NCI-H1930 (cell line): ENCODE data around the gene VARS1.
"Not testable (repeated sequence)": the region's sequence is repeated elsewhere in the genome, so short reads cannot be mapped to it uniquely, and the experiment has no call there.

Experiments
- DNase-seq, 2 experiments: peaks; one replicate each; lab custom pipeline; 2025; lab: John Stamatoyannopoulos, UW

Gene VARS1

DNA sequence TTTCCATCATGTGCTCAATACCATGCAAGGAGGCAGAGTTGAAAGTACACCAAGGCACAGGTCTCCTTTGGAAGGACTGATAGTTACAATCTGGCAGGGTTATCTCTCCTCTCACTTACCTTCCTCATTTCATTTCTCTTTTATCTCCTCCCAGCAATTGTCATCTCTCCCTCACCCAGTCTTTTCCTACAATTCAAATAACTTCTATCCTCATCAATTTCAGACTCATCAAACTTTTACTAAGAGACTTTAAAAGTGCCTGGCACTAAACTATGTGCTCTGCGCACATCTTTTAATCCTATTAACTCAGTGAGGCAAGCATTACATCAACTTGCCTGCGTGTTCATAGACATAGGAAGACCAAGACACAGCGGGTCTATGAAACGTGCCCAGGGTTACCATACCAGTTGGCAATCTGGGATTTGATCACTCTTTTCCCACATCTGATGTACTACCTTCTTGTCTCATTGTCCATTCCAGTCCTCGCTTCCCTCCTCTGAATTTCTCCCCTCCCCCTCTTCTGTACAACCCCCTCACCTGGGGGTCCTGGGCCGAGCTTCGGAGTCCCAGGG, 1.2 kb downstream of the VARS1 start:
- no peak for DNase-seq

DNA sequence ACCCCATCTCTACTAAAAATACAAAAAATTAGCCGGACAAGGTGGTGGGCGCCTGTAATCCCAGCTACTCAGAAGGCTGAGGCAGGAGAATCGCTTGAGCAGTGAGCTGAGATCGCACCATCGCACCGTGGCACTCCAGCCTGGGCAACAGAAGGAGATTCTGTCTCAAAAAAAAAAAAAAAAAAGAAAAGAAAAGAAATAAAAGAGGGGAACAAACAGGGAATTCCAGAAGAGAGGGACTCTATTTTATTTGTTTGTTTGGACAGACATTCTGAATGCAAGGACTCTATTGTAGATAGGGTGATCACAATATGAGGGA, 1.7 kb downstream of the VARS1 start:
- not testable (repeated sequence) for DNase-seq

DNA sequence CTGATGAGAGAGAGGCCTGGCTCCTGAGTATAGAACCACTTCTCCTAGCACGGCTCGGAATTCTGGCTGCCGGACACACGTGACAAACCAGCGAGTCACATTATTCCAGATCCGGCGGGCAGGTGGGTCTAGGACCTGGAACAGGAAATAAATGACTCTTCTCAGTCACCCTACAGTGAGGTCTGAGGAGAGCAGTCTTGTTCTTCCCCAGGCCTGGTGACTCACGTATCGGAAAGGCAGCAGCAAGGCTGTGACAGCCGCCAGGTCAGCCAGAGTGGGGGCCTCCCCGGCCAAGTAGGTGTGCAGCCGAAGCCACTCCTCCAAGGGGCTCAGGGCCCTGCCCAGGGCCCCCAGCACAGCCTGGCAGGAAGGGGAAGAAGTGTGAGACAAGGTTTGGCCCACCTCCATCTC, 2.8 kb downstream of the VARS1 start:
- no peak for DNase-seq

DNA sequence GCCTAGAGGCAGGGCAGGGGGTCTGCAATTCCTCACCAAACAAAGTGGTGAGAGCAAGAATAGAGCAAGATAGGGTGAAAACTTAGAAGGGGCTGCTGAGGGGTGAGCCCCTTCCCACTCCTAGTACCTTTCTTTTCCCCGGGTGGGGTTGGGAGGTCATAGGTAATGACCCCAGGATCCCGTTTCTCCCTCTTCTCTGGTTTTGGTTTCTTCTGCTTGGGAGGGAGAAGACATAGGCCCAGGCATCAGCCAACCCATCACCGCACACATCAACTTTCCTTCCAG, 3.5 kb downstream of the VARS1 start:
- DNase-seq: no peak

DNA sequence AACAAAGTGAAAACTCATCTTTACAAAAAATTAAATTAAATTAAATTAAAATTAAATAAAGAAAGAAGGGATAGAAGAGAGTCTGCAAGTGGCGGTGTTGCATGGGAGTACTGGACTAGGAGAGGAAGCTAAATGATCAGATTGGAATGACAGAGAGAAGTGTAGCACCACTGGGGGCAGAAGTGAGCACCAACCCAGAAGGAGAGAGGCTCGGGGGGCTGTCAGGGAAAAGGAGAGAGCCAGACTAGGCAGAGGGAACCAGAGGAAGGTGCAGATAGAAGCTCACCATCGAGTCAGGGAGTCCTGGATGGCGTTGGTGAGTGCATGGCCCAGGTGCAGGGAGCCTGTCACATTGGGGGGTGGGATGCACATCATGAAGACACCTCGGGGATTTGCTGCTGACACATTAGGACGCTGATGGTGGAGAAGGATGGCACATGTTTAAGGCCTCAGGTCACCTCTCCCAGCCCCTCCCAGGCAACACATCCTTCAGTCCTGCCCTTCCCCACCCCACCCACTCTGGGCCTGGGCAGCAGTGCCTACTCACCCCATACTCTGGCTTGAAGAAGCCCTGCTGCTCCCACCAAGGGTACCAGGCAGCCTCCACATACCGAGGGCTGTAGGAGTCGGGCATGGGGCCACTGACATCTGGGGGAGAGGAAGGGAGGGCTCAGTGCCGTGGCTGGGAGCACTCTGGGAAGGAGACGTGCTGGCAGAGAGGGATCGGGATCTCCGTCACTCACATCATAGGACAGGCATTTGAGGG, 4.0 kb downstream of the VARS1 start:
- peak in 1 of 2 experiments; percentile 11 for DNase-seq

DNA sequence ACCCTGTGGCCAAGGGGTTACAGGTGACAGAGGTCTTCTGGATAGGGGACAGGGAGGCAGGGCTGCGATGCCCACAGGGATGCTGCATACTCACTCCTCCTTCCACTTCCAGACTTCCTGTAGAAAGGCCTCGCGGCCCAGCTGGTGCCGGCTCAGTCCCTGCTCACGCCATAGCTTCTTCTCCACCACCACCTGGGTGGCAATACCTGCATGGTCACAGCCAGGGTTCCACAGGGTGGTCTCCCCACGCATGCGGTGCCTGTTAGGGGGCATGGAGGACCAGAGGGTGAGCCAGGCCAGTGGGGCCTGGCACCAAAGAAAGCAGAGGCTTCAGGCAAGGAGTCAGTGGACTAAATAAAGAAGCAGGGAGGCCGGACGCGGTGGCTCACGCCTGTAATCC, 10.1 kb downstream of the VARS1 start:
- no peak for DNase-seq

DNA sequence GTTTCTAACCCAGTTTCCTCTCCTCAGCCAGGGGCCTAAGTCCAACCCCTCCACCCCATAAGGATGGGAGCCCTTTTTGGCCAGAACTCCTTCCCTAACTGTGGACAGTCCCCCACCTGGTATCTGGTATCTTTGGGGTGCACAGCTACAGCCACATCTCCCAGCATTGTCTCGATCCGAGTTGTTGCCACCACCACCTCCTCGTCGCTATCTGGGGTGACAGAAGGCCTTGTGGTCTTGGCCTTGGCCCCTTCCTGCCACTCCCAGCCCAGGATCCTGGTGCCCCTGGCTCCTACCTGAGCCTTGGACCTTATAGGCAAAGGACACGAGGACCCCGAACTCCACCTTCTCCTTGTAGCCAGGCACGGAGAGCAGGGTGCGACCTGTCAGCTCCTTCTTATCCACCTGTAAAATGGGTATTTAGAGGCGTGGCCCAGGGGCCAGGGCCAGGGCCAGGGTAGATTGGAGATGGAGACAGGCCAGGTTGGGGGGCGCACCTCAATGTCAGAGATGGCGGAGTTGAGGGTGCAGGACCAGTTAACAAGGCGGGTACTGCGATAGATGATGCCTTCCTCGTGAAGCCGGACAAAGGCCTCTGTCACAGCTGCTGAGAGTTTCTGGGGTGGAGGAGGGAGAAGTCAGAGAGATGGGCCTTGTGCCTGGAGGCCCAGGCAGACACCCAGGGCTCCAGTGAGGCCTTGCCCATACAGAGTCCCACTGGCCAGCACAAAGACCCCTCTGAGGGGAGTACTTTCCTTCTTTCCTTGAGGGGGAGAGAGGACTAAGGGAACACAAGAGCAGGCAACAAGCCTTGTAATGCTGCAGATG, 11.2 kb downstream of the VARS1 start:
- DNase-seq: no peak

DNA sequence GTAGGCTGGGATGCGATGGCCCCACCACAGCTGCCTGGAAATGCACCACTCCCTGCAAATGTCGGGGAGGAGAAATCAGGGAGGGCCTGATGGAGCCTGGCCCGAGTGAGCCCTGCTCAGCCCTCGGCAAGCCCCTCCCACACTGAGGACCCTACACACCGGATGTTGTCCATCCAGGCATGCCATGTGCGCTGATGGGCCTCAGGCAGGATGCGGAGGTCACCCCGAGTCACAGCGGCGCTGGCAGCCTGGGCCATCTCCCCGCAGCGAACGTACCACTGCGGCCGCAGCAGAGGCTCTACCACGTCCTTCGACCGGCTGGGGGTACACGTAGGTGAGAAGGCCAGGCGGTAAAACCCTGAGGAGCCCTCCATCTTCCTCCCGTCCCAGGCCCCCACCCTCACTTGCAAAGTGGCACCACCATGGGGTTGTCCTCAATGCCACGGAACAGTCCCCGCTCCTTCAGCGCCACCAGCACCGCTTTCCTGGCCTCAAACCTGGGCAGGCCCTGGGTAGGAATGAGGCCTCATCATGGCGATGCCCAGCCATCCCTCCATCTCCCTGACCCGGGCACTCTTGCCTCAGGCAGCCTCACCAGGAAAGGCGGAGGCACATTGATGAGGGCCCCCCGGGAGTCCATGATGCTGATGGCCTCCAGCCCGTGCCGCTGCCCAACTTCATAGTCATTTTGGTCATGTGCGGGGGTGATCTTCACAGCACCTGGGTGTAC, 13.3 kb downstream of the VARS1 start:
- DNase-seq: no peak

DNA sequence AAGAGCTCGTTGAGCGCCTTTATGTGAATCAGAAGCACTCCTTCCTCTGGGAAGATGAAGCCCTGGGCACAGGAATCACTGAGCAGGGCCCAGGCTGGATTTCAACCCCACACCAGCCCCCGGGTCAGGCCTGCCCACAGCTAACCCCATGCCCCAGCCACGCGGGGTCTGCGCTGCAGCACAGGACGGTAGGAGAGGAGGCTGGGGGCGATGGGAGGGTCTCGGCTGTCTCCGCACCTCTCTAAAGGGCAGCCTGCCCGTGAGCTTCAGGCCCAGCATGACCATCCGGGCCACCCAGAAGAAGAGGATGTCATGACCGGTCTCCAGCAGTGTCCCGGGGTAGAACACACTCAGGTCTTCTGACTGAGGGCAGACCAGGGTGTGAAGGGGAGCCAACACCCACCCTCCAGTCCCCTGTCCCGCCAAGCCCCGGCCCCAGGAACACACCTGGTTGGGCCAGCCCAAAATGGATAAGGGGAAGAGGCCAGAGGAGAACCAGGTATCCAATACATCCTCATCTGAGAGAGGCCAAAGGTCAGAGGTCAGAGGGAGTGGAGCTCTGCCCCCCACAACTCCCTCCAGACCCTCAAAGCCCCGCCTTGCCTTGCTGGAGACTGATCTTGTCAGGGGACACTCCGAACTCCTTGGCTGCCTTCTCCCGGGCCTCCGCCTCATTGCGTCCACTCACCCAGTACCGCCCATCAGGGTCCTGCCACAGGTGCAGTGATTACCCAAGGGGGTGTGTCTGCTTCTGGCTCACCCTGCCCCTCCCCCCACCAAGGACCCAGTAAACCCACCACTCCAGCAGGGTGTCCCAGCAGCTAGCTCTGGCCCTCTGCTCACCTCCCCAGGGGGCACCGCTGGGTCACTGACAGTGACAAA, 14.1 kb downstream of the VARS1 start:
- DNase-seq: no peak

DNA sequence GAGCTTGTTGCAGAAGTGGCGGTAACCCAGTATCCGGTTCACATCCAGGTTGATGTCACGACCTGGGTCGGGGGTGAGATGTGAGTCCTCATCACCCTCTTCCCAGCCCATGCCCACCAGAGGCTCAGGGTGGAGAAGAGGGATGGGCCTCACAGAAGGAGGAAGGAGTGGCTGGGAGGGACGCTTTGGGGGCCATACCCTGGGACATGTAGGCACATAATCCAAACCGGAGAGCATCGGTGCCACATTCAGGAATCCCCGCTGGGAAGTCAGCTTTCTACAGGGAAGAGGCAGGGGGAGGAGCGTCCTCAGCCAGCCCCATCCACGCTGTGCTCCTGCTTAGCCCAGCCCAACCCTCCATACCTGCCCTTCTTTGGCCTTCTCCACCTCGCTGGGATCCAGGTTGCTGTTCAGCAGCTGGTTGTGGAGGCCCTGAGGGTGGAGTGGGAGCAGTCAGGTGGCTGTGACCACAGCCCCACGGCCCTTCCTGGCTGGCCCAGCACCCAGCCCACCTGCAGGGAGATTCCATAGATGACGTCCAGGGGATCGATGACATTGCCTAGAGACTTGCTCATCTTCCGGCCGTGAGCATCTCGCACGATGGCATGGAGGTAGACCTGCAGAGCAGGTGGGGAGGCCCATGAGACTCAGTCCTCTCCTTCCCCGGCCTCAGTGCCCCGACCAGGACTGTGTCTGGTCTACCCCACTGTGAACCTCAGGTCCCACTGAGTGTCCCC, 14.9 kb downstream of the VARS1 start:
- no peak for DNase-seq

DNA sequence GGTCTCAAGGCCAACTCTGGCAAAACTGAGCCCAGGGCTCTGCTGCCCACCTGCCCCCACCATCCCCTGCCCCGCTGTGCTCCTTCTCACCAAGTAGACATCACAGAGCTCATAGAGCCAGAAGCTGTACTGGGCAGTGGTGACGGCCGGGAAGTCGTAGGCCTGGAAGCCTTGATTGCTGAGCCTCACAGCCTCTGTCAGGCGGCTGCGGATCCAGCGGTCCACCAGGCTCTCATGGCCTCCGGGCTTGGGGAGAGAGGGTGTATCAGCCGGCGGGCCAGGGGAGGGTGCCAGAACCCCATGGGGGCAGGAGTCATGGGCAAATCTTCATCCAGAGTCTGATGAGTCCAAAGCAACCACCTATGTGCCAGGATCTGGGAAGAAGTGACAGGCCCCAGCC, 15.6 kb downstream of the VARS1 start:
- DNase-seq: no peak

DNA sequence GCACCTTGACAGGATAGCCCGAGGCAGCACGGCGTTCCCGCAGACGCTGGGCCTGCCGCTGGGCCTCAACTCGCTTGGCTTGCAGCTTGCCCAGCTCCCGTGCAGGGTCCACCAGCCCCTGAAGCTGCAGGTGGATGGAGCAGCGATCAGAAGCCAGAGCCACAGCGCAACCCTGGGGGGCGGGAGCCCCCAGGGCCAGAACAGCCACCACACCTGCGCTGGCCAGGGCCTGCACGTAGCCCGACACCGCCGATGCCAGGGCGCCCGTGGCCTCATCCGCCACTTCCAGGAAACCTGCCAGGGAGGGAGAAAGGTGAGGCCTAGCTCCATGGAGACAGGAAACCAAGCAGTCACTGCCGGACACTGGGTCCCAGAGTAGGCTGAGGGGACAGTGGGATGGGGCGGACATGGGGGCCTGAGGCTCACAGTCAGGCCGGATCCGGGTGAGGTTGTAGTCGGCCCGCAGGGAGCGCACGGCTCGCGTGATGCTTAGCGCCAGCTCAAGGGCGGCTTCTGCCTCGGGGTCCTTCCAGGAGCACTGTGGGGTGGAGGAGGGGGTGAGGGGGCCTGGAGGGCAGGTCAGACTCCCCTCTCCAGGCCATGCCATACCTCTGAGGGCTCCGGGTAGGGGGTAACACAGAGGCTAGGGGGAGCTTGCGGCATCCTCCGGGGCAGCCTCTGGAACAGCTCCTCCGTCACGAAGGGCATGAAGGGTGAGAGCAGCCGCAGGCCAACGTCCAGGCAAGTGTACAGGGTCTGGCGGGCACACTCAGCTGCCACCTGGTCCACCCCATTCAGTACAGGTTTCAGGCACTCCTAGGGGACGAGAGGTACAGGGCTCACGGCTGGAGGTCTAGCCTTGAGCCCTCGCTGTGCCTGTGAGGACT, 16.3 kb downstream of the VARS1 start:
- DNase-seq: no peak

DNA sequence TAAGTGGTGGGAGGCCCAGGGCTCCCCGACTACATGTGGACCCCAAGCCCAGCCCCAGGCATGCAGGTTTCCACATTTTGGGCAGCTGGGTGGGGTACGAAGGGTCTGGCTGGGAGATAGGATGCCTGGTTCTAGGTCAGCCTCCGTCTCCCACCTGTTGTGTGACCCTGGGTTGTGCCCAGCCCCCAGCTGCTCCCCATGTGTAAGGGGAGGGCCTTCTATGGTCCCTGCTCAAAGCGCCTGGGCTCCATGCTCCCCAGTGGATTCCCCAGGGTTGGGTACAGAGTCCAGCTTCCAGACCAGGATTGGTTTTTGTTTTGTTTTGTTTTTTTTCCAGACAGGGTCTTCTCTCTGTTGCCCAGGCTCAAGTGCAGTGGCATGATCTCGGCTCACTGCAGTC, 17.4 kb downstream of the VARS1 start:
- no peak for DNase-seq

DNA sequence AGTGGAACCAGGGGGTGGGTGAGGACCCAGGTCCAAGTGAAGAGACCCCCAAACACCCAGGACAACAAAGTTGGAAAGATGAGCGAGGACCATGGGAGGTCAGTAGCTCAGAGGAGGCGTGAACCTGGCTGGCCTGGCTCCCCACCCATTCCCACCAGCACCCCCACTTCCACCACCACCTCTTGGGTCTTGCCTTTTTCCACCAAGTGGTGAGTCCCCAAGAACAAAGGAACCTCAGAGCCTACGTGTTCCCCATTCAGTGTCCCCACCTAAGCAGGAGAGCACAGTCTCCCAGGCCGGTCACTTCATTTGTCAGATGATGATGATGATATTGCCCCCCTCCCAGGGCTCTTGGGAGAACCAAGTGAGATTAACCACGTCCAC, 17.9 kb downstream of the VARS1 start:
- DNase-seq: no peak

DNA sequence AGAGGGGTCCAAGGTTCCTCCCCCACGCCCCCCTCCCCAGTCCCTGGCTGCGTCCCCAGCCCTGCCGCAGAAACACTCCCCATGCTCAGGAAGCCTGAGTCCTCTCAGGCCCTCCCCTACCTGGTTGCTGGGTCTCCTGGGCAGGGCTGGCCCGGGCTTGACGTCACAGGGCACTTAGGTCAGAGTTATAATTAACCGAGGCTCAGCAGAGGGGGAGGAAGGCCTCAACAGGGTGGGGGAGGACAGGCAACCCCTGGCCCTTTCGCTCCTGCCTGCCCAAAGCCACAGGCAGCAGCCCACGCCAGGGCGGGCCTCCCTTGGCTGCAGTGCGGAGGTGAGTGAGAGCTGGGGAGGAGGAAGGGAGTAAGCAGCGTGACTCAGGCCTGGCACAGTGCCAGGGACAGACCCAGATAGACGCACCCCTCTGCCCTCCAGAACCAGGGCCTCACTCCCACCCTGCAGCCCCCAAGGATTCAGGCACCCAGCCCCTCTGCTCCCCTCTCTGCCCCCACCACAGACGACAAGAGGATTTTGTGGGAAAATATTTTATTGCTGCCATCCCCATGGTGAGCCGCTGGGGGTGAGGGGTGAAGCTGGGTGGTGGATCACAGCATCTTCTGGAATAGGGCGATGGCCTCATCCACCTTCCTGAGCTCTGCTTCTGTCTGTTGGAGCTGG, 18.4 kb downstream of the VARS1 start, which contains the start of gene VWA7:
TSS of gene VWA7 (minus strand) at position 340 of the 678 bp plus-strand sequence. CDS start 549 bp downstream, outside the sequence.
- DNase-seq: no peak

DNA sequence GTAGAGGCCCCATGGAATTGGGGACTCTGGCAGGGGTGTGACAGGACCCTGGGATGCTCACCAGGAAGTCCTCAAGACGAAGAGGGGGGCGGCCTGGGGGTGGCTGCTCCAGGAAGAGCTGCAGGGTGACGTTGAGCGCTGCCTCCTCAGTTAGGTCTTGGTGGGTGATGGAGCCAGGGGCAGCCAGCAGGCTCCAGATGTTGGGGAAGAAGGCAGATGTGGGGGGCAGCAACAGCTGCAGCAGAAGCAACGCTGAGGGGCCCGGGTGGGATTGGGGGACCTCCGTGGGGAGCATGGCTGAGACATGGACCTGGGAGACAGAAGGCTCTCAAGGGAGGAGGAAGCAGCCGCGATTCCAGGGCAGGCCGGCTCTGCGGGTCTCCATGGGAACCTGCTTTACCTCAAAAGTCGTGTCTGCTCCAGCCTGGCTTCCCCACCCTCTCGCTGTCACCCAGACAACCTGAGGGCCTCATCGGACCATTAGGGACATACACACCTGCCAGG, 19.0 kb downstream of the VARS1 start:
- DNase-seq: no peak

DNA sequence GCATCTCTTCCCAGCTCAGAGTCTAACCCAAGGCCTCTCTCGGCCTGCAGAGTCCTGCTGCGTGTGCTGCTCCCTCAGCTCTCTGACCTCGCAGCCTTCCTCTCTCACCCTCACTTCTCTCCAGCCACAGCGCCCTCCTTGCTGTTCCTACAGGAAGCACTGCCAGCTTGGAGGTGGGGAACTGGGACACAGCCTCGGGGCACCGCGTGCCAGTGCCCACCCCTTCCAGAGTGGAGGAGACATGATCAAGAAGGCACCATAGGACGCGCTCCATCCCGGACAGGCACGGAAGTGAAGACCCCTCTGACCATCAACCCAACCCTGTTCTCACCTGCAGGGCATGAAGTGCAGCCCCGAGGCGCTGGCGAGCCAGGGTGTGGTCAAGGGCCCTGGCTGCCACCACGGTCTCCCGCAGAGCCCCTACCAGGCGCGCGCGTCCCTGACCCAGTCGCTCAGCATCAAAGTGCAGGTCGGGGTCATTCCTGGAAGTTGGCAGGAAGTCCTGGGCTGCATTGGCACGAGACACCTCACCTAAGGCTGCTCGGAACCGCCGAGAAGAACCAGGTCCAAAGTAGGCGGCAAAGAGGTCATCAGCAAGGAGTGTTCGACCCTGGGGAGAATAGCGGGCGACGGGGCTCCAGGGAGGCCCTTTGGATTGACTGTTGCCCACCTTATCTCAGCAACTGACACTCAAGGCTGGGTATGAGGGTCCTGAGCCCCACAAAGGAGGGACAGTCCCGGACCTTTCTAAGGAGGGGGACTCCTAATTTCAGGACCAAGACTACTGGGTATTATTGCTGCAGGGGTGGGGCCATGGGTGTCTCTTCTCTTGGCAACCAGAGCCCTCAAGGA, 19.7 kb downstream of the VARS1 start:
- no peak for DNase-seq

DNA sequence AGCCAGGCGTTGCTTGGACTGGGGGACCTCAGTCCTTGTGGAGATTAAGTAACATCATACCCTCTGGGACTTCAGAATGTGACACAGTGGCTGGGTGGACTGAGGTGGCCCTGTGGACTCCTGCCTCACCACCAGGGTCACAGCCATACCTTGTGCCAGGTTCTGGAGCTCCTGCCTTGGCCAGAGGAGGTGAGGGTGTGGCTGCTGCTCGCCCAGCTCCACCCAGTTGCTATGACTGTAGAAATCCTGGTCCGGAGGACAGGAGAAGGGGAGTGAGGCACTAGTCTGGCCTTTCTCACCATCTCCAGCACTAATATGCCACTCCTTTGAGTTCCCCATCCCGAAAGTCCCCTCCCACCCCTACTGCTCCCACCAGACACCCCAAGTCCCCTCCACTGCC, 20.4 kb downstream of the VARS1 start:
- DNase-seq: no peak
